Urothelium cell line (cell line): ENCODE results near the gene TMTC3.
A peak's percentile ranks its signal among the peaks of the same experiment; 100 is the strongest.
"Not testable (repeated sequence)": the region's sequence is repeated elsewhere in the genome, so short reads cannot be mapped to it uniquely, and the experiment has no call there.

Experiments used
- DNase-seq: peaks from one replicate; pipeline ENCODE4 v3.0.0; 2011; ENCODE audit warnings: low spot score, mixed read lengths
- FAIRE-seq: peaks from 2 replicates; lab custom pipeline; 2011; peaks lifted over from hg19 to GRCh38; lab: Jason Lieb, UNC

The TMTC3 gene

DNA sequence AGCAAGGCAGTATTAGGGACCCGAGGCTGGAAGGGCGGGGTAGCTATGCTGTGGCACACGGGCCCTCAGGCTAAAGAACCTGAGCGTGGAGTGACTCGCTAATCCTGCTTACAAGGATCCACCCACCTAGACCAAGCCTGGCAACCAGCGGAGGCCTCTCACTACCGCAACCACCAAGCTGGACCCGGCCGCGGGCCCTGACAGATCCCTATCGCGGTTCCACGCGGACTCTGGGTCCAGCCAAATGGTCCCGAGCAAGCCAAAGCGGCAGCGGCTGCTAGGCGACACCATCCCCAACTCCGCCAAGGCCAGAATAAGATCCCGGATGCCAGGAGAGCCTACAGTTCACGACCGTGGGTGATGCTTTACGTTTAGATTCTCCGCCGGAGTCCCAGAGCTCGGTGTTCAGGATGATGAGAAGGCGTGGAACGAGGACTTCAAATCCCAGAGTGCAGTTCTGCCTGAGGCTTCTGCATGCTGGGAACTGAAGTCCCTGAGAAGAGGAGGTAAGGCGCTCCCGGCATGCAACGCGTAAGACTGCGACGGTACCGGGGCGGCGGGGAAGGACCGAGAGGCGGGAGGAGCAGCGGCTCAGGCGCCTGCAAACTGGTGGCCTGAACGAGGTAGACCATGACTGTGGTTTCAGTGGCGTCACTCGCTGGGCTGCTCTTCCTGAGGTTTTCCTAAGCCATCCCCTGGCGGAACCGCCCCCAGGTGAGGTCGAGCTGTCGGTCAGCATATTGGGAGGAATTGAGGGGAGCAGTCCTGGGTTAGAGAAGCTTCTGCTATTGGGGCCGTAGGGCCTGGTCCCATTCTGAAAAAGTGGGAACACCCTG lies at the start of gene TMTC3, which contains the start of gene CEP290:
TSS of gene TMTC3 (plus strand) at position 534 of the 836 bp plus-strand sequence. CDS start 6,009 bp downstream, outside the sequence.
TSS of gene CEP290 (minus strand) at position 315 of the 836 bp plus-strand sequence. CDS start 781 bp downstream, outside the sequence.
- DNase-seq (peak; percentile 85), FAIRE-seq (no peak)

- no peak for FAIRE-seq
- no peak for DNase-seq
These were observed 49.3 kb upstream of the TMTC3 start for GRCh38 chr12:88092771-88093170.

GRCh38 chr12:88093573-88093972 lies 48.5 kb upstream of the TMTC3 start:
- FAIRE-seq, result no peak

DNA sequence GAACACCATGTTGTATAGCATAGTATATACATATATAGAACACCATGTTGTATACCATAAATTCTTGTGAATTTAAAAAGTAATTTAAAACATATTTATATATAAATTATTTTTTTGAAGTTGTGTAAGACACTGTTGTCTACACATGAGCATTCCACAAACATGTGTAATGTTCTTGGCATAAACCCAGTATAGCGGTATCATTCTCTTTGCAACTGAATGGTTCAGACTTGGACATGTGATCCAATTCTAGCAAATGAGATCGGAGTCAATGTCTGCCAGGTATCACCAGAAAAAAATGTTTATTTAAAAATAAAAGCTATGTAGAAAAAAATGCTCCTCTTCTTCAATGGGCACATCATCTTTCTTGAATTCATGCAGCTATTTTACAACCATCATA lies 34.1 kb upstream of the TMTC3 start:
- no peak for FAIRE-seq
- DNase-seq, result peak; percentile 1

More at GRCh38 chr12:88093573-88093972, 48.5 kb upstream of the TMTC3 start:
- DNase-seq, result no peak

- FAIRE-seq (no peak), DNase-seq (peak; percentile 4)
These were observed 30.9 kb upstream of the TMTC3 start for GRCh38 chr12:88111074-88111652.

DNA sequence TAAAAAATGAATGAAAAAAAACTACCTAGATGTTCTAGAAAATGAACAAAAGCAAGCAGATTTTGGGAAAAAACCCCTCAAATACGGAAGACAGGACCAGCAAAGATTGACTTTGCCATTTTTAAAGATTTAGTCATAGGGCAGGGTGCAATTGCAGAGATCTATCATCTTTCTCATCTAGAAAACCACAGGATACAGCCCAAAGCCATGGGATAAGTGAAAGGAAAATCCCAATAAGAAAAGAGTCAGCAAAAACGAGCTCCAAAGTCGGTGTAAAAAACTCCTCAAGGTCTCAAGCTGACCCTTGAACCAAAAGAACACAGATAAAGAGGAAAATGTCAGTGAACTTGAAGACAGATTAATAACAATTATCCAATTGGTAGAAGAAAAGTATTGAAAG lies 28.2 kb upstream of the TMTC3 start:
- DNase-seq (no peak), FAIRE-seq (no peak)

GRCh38 chr12:88122666-88123065 lies 19.4 kb upstream of the TMTC3 start:
- no peak for DNase-seq
- no peak for FAIRE-seq

- FAIRE-seq (no peak), DNase-seq (no peak)
These were observed 15.0 kb upstream of the TMTC3 start for GRCh38 chr12:88127099-88127498.

DNA sequence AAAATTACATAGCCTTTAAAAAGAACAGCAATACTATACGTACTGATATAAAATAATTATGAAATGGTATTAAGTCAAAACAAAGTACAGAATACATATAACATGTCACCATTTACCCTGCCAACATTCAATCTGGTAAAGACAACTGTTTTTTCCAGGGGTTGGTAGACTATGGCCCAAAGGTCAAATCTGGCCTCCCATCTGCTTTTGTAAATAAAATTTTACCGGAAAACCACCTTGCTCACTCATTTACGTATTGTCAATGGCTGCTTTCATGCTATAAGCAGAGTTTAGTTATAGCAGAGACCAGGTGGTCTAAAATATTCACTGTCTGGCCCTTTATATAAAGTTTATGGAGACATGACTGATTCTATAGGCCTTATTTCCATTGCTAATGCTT lies 14.3 kb upstream of the TMTC3 start:
- DNase-seq, result no peak
- FAIRE-seq, result no peak

DNA sequence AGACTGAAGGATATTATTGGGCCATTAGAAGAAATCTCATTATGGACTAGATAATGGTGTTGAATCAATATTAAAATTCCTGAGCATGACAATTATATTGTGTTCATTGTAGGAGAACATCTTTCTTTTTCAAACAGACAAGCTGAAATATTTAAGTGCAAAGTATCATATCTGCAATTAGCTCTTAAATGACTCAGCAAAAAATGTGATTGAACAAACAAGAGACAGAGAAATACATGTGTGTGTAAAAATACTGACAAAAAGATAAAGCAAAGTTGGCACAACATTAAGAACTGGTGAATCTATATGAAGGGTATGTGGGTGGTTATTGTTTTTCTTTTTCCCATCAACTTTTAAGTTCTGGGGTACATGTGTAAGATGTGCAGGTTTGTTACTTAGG lies 9.7 kb upstream of the TMTC3 start:
- no peak for DNase-seq
- no peak for FAIRE-seq

- FAIRE-seq, DNase-seq: not testable (repeated sequence)
These were observed 8.9 kb upstream of the TMTC3 start for GRCh38 chr12:88133181-88133580.

DNA sequence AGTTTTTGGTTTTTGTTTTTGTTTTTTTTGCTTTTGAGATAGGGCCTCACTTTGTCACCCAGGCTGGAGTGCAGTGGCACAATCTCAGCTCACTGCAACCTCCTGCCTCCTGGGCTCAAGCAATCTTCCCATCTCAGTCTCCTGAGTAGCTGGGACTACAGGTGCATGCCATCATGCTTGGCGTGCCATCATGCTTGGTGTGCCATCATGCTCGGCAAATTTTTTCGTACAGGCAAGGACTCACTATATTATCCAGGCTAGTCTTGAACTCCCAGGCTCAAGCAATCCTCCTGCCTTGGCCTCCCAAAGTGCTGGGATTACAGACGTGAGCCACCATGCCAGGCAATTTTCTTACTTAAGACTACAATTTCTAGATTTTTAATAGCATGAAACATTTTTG lies 2.4 kb upstream of the TMTC3 start:
- FAIRE-seq, DNase-seq: not testable (repeated sequence)

- no peak for FAIRE-seq
- DNase-seq, result no peak
These were observed 708 bp upstream of the TMTC3 start for GRCh38 chr12:88141425-88141773.

- FAIRE-seq, result no peak
- DNase-seq, result no peak
These were observed 494 bp downstream of the TMTC3 start for GRCh38 chr12:88142610-88142991.

GRCh38 chr12:88144037-88144436 lies 1.9 kb downstream of the TMTC3 start:
- FAIRE-seq (no peak), DNase-seq (no peak)

GRCh38 chr12:88144546-88145468 lies 2.7 kb downstream of the TMTC3 start:
- FAIRE-seq (no peak), DNase-seq (no peak)

DNA sequence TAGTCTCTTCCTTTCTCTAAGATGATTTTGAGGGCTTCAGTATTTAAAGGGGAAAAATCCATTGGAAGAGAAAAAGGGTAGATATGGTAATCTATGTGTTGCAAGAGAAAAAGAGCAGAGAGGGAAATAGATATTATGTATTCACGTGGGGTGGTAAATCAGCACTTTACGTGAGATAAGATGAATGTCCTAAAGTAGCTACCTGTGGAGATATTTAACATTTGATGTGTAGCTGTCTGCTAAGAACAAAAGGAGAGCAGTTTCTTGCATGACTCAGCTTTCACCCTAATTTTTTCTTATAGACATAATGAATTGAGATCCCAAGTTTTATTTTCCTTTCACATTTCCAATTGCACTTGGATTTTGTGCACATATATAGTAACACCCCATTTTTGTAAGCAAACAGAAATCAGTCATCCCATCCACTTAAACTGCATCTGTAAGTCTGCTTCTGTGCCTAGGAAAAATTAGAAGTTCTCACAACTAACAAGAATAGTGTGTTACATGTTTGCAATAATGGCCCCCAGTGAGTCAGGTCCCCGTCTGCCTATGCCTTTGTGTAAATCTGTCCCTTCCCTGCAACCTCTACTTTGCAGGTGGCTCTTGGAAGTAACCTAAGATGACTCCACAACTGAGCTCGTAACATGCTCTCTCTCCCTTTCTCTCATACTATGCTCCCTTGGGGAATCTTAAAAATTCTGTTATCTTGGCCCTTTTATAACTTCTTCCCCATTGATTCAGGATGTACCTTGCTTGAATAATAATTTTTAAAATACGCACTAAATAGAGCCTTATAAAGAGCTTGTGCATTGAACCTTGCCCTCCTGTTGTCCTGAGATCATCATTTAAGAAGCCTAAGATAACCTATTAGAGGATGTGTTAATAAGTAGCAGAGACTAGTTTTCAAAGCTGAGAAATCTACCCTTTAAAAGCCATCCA lies 3.7 kb downstream of the TMTC3 start:
- FAIRE-seq (no peak), DNase-seq (no peak)

DNA sequence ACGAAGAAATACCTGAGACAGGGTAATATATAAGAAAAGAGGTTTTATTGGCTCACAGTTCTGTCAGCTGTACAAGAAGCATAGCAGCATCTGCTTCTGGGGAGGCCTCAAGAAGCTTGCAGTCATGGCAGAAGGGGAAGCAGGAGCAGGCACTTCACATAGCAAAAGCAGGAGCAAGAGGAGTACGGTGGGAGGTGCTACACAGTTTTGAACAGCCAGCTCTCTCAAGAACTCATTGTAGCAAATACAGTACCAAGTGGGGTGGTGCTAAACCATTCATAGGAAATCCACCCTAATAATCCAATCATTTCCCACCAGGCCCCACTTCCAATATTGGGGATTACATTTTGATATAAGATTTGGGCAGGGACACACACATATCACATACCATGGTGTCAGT lies 8.0 kb downstream of the TMTC3 start:
- no peak for FAIRE-seq
- no peak for DNase-seq

DNA sequence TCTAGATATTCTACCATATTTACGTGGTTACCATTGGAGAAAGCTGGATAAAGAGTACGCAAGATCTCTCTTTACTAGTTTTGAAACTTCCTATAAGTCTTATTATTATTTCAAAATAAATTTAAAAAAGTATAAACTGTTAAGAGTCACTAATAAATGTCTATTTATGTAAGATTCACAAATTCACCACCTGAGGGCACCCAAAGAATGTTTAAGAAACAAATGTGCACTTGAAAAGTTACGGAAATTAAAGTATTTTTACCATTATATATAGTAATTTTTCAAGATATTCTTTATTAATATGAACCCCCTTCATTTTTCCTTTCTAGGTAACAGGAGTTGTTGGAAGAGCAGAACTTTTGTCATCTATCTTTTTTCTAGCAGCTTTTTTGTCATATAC lies 11.9 kb downstream of the TMTC3 start:
- FAIRE-seq, result no peak
- no peak for DNase-seq

GRCh38 chr12:88156075-88156654 lies 14.1 kb downstream of the TMTC3 start:
- no peak for FAIRE-seq
- DNase-seq, result no peak
